HUDEP-2 (cell line): ENCODE results near the gene METTL23.
"Not testable (repeated sequence)": the region's sequence is repeated elsewhere in the genome, so short reads cannot be mapped to it uniquely, and the experiment has no call there.

Experiments used
- DNase-seq, 76 experiments: peaks; one replicate each; lab custom pipeline; 2025; ENCODE audit not compliant: unreplicated experiment in 76 of 76; lab: John Stamatoyannopoulos, UW

Gene METTL23

GRCh38 chr17:76710863-76711611, 15.6 kb upstream of the METTL23 start, which contains the start of gene MXRA7:
TSS of gene MXRA7 (minus strand) at chr17:76710965. CDS start at chr17:76710946, 19 bp downstream.
- DNase-seq = peak in 16 of 76 experiments; percentile 10 to 48 (median 26)

- DNase-seq = not testable (repeated sequence)
These were observed 14.3 kb upstream of the METTL23 start for GRCh38 chr17:76712321-76712720.

GRCh38 chr17:76713765-76714164, 12.9 kb upstream of the METTL23 start:
- no peak for DNase-seq

GRCh38 chr17:76714336-76714735, 12.3 kb upstream of the METTL23 start:
- DNase-seq = no peak

GRCh38 chr17:76714822-76715495, 11.7 kb upstream of the METTL23 start:
- peak in 59 of 76 experiments; percentile 8 to 86 (median 57) for DNase-seq

GRCh38 chr17:76715496-76715830, 11.2 kb upstream of the METTL23 start:
- no peak for DNase-seq

GRCh38 chr17:76716146-76716838, 10.3 kb upstream of the METTL23 start:
- DNase-seq = peak in 73 of 76 experiments; percentile 35 to 88 (median 72)

- DNase-seq = no peak
These were observed 9.8 kb upstream of the METTL23 start for GRCh38 chr17:76716839-76717215.

GRCh38 chr17:76718516-76718915, 8.1 kb upstream of the METTL23 start:
- no peak for DNase-seq

GRCh38 chr17:76720211-76720610, 6.4 kb upstream of the METTL23 start:
- DNase-seq = no peak

- no peak for DNase-seq
These were observed 5.7 kb upstream of the METTL23 start for GRCh38 chr17:76720941-76721340.

GRCh38 chr17:76721463-76721862, 5.2 kb upstream of the METTL23 start:
- DNase-seq = no peak

GRCh38 chr17:76722279-76722678, 4.4 kb upstream of the METTL23 start:
- DNase-seq = no peak

- not testable (repeated sequence) for DNase-seq
These were observed 3.7 kb upstream of the METTL23 start for GRCh38 chr17:76722977-76723376.

- no peak for DNase-seq
These were observed 2.8 kb upstream of the METTL23 start for GRCh38 chr17:76723812-76724211.

- DNase-seq = peak in 56 of 76 experiments; percentile 13 to 73 (median 50)
These were observed 934 bp upstream of the METTL23 start for GRCh38 chr17:76725580-76726230.

GRCh38 chr17:76726231-76726775, 336 bp upstream of the METTL23 start, which contains the start of gene JMJD6:
TSS of gene JMJD6 (minus strand) at chr17:76726606. CDS start at chr17:76726475, 131 bp downstream.
- DNase-seq = peak in 75 of 76 experiments; percentile 53 to 98 (median 94)

GRCh38 chr17:76727745-76728456, 1.3 kb downstream of the METTL23 start:
- peak in 4 of 76 experiments; percentile 15 to 31 (median 25) for DNase-seq

GRCh38 chr17:76731800-76732733, 5.4 kb downstream of the METTL23 start:
- not testable (repeated sequence) for DNase-seq
